NCI-H526 (cell line): Measurements from ENCODE around the gene SLC20A1.

Source experiments
- DNase-seq, 2 experiments: peaks; one replicate each; lab custom pipeline; 2025; lab: John Stamatoyannopoulos, UW

Gene SLC20A1

DNA sequence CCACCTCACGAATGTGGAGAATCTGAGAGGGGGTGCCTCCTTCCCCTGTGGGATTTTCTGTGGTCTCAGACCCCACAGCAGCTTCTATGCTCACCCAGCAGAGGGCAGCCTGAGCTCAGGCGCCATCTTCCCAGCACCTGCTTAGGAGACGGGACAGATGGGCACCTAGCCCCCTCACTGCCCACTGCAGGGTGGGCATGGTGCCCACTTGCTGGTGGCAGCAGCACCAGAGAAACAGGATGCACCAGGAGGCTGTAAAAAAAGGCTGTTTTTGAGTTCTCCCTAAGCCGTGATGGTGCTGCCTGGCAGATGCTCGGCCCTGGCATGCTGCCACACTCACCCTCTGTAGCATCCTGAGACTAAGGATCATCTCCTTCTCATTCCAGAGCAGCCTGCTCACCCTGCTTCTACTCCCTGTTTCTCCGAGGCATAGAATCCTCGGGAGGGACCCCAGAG lies 19.1 kb upstream of the SLC20A1 start:
- peak in 1 of 2 experiments; percentile 48 for DNase-seq

DNA sequence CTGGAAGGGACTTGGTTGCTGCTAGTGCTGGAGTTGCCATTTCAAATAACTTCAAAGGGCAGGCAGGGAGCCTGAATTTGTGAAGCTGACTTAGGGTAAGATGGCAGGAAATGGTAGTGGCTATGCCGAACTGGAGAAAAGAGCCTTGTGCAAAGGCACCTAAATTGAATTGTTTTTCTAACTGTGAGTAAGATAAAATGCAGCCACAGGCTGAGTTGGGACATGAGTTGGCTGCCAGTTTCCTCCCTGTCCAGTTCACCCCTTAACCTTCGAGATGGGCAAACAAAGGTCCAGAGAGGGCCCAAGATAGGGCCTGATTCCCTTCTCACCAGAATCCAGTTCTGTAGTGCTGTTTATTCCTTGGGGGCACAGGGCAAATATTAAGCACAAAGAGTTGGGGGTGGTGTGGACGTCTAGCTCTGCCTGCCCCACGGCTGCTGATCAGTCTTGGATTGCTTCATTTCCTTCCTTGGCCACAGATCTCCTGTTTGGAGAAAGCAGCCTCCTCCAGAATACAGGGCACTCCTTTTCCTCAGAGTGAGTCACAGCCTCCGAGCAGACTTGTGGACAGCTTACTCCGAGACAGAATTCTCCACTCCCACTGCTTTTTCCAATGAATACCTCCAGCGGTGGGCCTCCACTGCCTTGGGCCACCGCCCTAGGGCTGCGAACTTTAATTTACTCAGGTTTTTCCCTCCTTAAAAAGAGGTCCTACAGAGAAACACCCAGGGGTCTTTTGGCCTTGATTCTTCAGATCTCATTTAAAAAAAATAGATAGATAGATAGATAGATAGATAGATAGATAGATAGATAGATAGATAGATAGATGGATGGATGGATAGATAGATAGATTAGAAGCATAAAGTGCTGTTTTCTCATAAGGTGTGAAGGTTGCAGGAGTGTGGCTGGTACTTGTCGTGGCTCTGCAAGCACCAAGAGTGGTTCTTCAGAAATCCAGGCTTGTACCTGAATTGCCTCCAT lies 18.4 kb upstream of the SLC20A1 start:
- DNase-seq: no peak

DNA sequence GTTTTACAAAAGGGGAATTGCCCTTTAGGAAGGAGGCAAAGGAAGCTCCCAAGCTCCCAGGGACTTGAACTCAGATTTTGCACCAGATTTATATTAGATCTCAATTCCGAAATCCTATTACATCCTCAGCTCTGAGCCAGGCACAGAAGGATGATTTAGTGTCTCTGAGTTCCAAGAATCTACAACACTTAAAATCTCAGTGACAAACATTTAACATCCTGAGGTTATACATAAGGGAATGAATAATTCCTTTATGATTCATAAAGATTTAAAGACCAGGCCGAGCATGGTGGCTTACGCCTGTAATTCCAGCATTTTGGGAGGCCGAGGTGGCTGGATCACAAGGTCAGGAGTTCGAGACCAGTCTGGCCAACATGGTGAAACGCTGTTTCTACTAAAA lies 16.5 kb upstream of the SLC20A1 start:
- DNase-seq: no peak

DNA sequence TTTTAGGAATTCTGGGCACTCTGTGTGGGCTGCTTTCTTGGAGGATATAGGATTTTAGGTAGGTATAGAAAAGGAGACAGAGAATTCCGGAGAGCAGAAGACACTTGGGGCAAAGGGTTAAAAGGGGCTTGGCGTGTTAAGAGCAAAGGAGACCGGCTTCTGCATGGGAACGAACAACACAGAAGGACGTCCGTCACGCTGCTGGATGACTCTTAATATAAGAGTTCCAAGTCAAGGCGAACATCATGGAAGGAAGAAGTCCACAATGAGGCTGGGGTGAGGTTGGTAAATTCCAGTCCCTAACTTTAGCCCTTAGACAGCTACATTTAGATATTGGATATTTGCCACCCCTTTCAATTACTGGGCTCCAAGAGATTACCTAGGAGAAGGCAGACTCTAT lies 15.9 kb upstream of the SLC20A1 start:
- DNase-seq: no peak

DNA sequence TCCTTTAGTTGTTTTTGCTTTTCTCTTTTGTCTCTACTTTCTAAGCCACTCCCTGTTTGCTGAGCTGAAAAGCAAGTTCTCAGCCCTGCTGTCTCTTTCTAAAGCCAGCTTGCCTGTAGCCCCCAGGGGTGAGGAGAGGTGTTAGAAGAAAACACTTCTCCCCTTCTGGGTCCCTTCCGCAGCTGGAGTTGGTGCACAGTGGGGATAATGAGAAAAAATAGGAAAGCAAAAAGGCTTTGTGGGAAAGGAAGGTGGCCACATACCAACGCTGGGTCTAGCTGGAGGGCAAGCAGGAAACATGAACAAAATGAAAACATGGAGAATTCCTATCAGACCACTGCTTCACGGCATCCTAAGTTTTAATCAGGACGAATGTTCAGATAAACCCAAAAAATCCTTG lies 15.5 kb upstream of the SLC20A1 start:
- DNase-seq: no peak

DNA sequence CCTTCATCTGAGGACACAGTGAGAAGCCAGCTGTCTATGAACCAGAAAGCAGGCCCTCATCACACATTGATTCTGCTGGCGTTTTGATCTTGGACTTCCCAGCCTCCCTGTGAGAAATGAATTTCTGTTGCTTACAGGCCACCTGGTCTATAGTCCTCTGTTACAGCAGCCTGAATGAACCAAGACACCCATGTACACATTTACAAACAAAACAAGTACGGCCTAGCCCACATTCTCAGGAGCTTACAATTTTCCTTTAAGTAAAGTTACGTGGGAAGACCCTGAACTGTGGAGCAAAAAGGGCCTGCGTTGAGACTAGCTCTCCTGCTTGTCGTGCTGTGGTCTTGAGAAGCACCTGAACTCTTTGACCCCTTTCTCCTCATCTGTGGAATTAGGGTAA lies 12.0 kb upstream of the SLC20A1 start:
- DNase-seq: no peak

DNA sequence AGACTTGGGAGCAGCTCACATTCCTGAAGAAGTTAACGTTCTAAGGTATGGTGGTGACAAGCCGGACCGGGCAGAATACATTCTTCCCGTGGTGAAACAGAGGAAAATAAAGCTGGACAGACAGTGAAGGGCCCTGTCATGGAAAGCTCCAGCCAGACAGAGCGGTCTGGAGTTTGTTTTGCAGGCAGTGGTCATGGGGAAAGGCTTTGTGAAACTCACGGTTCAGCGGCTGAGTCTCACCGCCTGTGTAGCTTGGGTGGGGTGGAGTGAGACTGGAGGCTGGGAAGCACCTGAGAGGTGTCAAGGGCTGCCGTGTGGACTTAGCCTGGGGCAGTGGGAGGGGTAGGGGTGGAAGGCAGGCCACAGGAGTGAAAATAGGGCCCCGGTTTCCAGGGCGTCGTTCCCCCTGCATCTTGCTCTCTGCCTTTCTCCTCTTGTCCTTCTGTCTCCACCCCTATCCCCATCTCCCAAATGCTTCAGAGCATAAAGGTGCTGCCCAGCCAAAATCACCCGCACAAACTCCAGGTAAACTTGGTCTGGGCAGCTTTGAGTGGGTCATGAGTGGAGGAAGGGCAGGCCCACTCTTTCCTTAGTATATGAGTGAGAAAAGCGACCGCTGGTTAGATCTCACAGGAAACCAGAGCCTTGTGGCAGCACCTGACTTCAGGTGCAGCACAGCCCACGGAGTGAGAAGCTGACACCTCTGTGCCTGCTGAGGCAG lies 11.4 kb upstream of the SLC20A1 start:
- DNase-seq: no peak

DNA sequence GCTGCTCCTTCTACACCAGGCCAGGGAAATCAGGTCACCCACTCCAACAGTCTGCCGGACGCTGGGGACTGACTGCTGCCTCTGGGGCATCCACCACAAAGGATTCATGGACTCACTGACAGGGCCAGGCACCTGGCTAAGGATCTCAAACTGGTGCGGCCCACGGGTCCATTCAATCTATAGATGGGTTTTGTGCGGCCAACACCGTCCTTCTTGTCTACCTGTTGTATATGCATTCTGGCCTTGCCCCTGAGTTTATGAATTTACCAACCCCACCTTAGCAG lies 10.9 kb upstream of the SLC20A1 start:
- no peak for DNase-seq

DNA sequence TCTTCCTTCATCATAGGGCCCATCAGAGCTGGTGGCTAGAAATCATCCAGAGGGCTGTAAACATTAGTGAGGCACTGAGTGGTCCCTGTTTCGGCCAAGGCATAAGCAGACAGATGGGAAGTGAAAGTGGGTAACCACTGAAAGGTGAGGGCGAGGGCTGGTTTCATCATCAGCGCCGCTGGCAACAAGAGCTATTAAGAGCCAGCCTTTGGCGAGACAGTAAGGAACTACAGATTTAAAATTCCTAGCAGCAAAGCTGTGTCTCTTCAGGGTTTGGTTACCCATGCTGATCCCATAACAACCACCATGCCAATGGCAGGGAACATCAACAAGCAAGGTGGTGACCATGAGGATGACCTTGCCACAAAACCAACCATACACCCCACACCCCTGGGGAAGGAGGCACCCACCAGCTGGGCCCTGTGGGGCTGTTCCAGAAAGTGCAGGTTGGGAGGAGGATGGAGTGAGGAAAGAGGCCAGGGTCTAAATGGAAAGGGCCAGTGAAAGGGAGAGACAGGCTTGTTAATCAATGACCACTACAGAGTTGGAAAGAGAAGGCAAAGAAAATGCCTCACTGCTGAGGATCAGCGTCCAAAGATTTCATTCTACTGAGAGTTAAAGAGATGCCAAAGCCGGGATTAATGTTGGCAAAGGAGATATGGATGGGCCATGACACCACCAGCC lies 9.0 kb upstream of the SLC20A1 start:
- no peak for DNase-seq

DNA sequence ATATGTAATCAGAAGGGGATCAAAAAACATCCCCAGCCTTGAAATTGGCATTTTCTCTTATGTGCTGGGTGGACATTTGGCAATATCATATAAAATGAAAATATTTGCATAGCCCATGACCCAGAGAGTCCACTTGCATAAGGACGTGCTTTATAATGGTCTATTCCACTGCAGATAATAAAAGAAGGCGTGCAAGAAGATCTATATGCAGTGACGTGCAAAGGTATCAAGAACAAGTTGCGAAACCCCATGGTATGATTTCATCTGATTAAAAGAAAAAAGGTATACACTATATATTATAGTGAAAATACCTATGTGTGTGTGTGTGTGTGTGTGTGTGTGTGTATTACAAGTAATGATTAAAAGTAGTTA lies 8.5 kb upstream of the SLC20A1 start:
- DNase-seq: no peak

DNA sequence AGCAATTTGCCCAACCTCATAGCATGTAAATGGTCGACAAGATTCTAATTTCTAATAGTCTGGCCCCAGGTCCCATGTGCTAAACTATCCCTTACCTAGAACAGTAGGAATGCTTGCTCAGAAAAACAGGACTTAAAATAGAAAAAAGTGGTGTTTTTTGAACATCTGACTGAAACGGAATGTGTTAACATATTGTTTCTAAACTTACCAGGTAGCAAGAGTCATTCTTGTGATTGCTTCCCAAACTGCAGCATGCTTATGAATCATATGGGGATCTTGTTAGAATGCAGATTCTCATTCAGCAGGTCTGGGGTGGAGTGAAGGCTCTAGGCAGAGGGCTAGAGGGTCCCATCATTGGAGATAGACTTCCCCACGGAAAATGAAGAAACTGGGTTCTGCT lies 5.8 kb upstream of the SLC20A1 start:
- DNase-seq: no peak

DNA sequence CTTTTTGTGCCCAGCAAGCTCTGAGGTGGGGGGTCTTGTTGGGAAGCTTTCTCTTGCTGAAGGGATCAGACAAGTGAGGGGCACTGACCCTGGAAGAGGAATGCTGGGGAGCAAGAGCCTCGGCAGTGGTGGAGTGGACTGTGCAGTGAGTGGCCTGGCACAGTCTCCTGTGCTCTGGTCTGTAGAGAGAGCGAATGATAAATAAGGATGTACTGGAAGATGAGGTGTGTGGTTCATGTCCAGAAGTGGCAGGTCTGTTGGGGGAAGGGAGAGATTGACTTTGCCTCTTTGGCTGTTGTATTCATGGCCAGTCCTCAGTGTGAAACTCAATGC lies 5.3 kb upstream of the SLC20A1 start:
- no peak for DNase-seq

DNA sequence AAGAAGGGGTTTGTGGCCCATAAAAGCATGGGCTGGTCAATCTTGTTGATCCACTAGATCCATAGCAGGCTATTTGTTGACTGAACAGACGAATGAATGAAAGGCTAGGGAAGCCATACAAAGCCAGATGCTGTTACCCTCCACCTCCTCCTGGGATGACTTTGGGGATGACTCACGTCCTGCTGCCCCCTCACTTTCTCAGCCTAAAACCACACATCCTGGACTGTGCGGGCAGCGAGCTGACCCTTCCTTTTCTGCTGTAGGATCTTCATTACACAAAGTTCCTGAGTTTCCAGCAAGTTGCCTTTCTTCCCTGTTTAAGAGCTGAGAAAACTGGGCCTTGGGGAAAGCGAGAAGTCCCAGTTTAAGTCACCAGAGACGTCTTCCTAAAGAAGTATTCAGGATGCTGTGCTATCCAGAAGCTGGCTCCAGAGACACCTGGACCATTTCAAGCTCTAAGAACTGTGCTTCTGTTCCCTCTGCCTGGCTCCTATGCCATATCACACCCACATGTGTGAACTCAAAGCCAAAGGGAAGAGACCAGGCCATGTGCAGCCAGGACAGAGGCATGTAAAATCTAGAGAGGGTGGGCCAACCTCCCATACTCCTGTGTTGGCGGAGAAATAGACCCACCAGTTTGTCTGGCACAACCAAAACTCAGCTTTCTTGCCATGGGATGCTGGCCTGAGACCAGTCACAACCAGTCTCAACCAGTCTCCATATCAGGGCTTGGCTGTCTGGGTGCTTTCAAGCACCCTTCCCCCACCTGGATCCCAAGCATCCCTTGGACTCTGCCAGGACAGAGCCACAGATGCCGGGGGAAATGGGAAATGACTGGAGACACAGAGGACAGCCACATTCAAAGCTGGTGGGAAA lies 4.7 kb upstream of the SLC20A1 start:
- no peak for DNase-seq

DNA sequence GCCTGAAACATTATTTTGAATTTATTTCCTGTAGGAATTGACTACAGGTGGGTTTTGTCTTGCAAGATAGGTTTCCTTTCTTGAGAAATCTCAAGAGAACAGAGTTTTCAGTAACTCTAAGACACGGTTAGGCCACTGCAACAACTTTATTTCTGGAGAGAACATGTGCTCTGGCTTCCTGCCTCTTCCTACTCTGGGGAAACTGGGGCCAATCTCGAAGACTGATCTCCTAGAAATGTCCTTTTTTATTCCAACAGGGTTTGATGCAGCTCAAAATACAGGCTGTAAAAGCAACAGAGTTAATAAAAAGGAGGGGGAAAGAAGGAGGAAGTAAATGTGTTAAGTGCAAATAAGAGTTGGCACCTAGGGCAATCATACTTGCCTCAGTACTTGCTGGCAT lies 4.0 kb upstream of the SLC20A1 start:
- DNase-seq: no peak

DNA sequence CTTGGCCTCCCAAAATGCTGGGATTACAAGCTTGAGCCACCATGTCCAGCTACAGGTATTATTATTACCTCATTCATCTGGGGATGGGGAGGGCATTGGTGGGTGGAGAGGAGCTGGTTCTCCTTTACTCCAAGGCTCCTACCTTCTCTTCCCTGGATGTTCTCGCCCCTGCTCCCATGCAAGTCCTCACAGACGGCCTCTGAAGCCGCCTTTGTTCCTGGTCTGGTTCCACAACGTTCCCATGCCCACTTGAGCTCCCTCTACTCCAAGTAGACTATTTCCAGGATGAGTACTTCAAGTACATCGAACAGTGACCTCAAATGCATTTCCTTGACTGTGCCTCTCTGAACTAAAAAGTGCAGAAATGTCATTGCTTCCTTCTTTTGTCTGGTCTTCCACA lies 3.2 kb upstream of the SLC20A1 start:
- no peak for DNase-seq

DNA sequence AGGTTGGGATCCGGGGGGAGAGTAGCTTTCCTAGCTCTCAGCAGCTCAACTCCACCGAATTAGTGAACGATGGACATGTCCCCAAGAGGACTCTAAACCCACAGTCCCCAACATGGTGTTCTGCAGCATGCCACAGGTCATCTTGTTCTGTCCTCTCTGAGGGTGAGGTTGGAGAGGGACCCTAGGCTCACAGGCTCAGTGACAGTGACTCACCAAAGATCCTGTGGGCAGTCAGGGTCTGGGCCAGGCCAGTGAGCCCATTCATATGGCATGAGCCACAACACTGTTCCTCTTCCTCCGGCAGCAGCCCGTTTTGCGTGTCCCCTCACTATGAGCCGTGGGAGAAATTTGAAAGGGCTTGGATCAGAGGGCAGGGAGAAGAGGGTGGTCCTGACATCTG lies 2.8 kb upstream of the SLC20A1 start:
- no peak for DNase-seq

DNA sequence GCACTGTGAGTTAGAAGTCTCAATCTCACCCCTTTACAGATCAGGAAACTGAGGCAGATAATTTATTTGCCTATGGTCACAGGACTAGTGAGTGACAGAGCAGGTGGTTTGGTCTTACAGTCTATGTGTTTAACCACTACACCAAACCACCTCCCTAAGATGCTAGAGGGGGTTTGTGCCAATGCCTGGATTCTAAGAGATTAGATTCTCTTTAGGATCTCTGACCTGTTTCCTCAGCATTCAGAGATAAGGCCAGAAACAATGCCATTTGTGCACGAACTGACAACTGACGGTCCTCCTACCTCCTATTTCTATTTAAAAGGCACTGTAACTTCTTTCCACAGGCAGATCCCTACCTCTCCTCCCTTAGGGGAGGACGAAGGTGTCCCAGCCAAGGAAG lies 2.3 kb upstream of the SLC20A1 start:
- DNase-seq: no peak

DNA sequence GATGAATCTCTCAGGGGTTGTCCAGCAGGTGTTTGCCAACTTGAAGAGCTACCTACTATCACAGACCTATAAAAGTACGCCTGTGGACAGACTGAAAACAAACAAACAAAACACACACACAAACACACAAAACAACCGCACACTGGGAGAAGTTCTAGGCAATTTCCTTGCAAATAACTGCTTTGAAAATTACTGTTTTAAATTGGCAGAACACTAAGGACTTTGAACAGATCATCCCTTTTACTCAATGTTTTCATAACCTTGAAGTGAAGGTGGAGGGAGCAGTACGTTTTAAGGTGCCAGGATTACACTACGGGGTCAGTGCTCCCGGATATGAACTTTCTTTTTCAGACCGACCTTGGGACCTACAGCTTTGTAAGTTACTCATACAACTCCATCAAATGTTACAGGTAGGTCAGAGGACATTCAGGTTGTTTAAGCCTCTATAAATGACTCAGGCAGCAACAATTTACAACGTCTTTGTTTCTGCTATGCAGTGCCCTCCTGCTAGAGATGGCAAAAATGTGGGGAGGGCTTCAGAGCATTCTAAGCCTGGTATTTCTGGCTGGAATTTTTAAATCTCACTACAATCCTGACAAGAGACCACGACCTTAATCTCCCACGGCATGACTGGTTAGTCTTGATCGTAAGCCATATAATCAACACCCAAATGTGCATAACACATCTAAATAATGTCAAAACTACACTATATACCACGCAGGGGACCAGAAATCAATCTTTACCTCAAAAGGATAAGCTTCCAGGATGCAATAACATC lies 1.4 kb upstream of the SLC20A1 start:
- DNase-seq: peak in 1 of 2 experiments; percentile 26

DNA sequence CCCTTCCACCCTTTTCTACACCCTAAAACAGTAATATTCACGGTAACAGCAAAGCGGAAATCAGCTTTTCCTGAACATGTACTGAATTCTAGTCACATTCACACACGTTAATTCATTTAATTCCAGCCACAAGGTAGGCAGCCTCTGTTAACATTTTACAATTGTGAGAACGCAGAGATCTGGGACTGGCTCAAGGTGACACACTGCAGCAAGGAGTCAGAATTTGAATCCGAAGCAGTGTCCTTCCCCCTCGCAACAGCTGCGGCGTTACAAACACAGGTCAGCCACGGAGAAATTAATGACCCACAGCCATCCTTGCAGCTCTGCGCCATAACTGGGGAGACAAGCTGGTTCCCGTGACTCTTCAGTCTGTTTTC lies 818 bp upstream of the SLC20A1 start:
- DNase-seq: no peak

DNA sequence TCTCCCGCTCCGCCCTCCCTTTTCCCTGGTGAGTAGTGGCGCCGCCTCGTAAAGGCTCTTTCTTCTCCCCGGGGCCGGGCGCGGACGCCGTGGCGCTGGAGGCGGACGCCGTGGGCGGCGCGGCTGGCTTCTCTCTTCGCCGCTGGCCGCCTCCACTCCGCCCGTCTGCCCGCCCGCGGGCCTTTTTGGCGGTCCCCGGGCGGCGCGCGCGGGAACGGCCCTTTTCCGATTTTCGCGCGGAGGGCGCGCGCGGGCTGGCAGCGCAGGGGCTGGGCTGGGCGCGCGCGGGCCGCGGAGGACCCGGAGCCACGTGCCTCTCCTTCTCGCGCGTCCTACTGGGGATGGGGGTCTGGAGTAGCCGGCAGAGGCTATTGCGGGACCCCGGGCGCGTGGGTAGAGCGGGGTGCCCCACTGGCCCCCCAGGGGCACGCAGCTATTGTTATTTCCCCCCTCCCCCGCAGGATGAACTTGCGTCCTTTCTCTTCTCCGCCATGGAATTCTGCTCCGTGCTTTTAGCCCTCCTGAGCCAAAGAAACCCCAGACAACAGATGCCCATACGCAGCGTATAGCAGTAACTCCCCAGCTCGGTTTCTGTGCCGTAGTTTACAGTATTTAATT lies 472 bp downstream of the SLC20A1 start:
- peak in 1 of 2 experiments; percentile 76 for DNase-seq
